GM11168 (cell line): Measurements from ENCODE around the gene CACNA2D4.

Experiments
- in situ Hi-C: fragments of 300-500 bp; cut with MboI; formaldehyde crosslinking; loops from one replicate; pipeline ENCODE4 v1.12.0; 2022; ENCODE audit warnings: low sequenced_read_pairs; ENCODE audit not compliant: unreplicated experiment

CACNA2D4 gene

GRCh38 chr12:1890810-1891209 is 27.6 kb downstream of the CACNA2D4 start:
- in situ Hi-C loops: no loop called here

- in situ Hi-C loops: no loop called here
Observed at GRCh38 chr12:1890119-1890703, 28.2 kb downstream of the CACNA2D4 start.

- in situ Hi-C loops: no loop called here
Observed at GRCh38 chr12:1888923-1889322, 29.5 kb downstream of the CACNA2D4 start.

- in situ Hi-C loops: no loop called here
Observed at GRCh38 chr12:1886396-1887008, 31.9 kb downstream of the CACNA2D4 start.

- in situ Hi-C loops: no loop called here
Observed at GRCh38 chr12:1885599-1886245, 32.7 kb downstream of the CACNA2D4 start.

GRCh38 chr12:1885082-1885596 is 33.3 kb downstream of the CACNA2D4 start:
- in situ Hi-C loops: no loop called here

- in situ Hi-C loops: no loop called here
Observed at GRCh38 chr12:1884651-1885050, 33.8 kb downstream of the CACNA2D4 start.

GRCh38 chr12:1883513-1883912 is 34.9 kb downstream of the CACNA2D4 start:
- in situ Hi-C loops: no loop called here

- in situ Hi-C loops: no loop called here
Observed at GRCh38 chr12:1882850-1883470, 35.5 kb downstream of the CACNA2D4 start.

GRCh38 chr12:1882405-1882804 is 36.0 kb downstream of the CACNA2D4 start:
- in situ Hi-C loops: no loop called here

- in situ Hi-C loops: no loop called here
Observed at GRCh38 chr12:1881936-1882335, 36.5 kb downstream of the CACNA2D4 start.

GRCh38 chr12:1881301-1881700 is 37.2 kb downstream of the CACNA2D4 start:
- in situ Hi-C loops: no loop called here

- in situ Hi-C loops: no loop called here
Observed at GRCh38 chr12:1880876-1881275, 37.6 kb downstream of the CACNA2D4 start.

- in situ Hi-C loops: no loop called here
Observed at GRCh38 chr12:1880153-1880845, 38.2 kb downstream of the CACNA2D4 start.

GRCh38 chr12:1879633-1880032 is 38.8 kb downstream of the CACNA2D4 start:
- in situ Hi-C loops: no loop called here

GRCh38 chr12:1878695-1879094 is 39.8 kb downstream of the CACNA2D4 start:
- in situ Hi-C loops: no loop called here

GRCh38 chr12:1878214-1878613 is 40.2 kb downstream of the CACNA2D4 start:
- in situ Hi-C loops: no loop called here

GRCh38 chr12:1877169-1877878 is 41.1 kb downstream of the CACNA2D4 start:
- in situ Hi-C loops: no loop called here

- in situ Hi-C loops: no loop called here
Observed at GRCh38 chr12:1876086-1876485, 42.4 kb downstream of the CACNA2D4 start.

GRCh38 chr12:1875608-1876007 is 42.8 kb downstream of the CACNA2D4 start:
- in situ Hi-C loops: no loop called here
